Gastroesophageal sphincter (tissue), 4 donors: ENCODE results near the gene MYH14. TPM values are rescaled to one million over a fixed set of nuclear protein-coding genes. Genes with fewer than 3 reads are reported as not detected.

Source experiments
- ATAC-seq: fragments of 150-250 bp; one replicate; pipeline ENCODE4 v1.9.1; 2016; ENCODE audit warnings: mild to moderate bottlenecking, moderate library complexity
- H3K27ac ChIP-seq, 4 donors: fragments of 200-600 bp; sonication (generic) in 3 of 4; 1 replicate in 3 of 4; 2 replicates in 1 of 4; pipeline ENCODE4 v1.5.1; 2016 to 2019
- H3K27me3 ChIP-seq: fragments of 200-600 bp; sonication (generic); one replicate; pipeline ENCODE4 v1.5.1; 2019
- H3K36me3 ChIP-seq, 2 donors: fragments of 200-600 bp; sonication (generic); one replicate each; pipeline ENCODE4 v1.5.1; 2019; ENCODE audit warnings: control low read depth in 1 of 2
- H3K4me1 ChIP-seq, 3 donors: fragments of 200-600 bp; sonication (generic); 1 replicate in 2 of 3; 2 replicates in 1 of 3; pipeline ENCODE4 v1.5.1; 2016 to 2019; ENCODE audit warnings: control low read depth in 2 of 3
- H3K4me3 ChIP-seq, 2 donors: fragments of 200-600 bp; sonication (generic); one replicate each; pipeline ENCODE4 v1.5.1; 2019; ENCODE audit warnings: mild to moderate bottlenecking in 1 of 2, moderate library complexity in 1 of 2
- H3K9me3 ChIP-seq, 3 donors: fragments of 200-600 bp; sonication (generic); one replicate each; pipeline ENCODE4 v1.5.1; 2017 to 2019; ENCODE audit warnings: control low read depth in 2 of 3
- CTCF ChIP-seq, 4 experiments: fragments of 200-600 bp in 2 of 4; fragments of 450-650 bp in 2 of 4; sonication (generic) in 1 of 4; IDR thresholded peaks; one replicate each; pipeline ENCODE4 v1.5.1; 2017 to 2019; ENCODE audit warnings: antibody characterized with exemption in 4 of 4, mild to moderate bottlenecking in 2 of 4, moderate library complexity in 2 of 4
- EP300 ChIP-seq: sonication (generic); formaldehyde crosslinking; IDR thresholded peaks from one replicate; pipeline ENCODE4 v1.6.1; 2017; ENCODE audit warnings: antibody characterized with exemption, mild to moderate bottlenecking
- POLR2A ChIP-seq, 2 donors: fragments of 450-650 bp; IDR thresholded peaks; one replicate each; pipeline ENCODE4 v1.6.1; 2017; ENCODE audit warnings: antibody characterized with exemption in 2 of 2, mild to moderate bottlenecking in 2 of 2, moderate library complexity in 1 of 2
- POLR2AphosphoS5 ChIP-seq: sonication (generic); formaldehyde crosslinking; IDR thresholded peaks from one replicate; pipeline ENCODE4 v1.6.1; 2017; ENCODE audit warnings: antibody characterized with exemption
- WGBS, 2 donors: methylation state at CpG; one replicate each; pipeline ENCODE4 v1.1.5; 2018; ENCODE audit warnings: low coverage in 1 of 2; 5-methylcytosine and 5-hydroxymethylcytosine counted together
- total RNA-seq, 4 donors: library from RNA; depleted of rRNA; stranded (reverse); fragments of >200 nt; gene quantifications; one replicate each; pipeline ENCODE4 v1.1.0, GENCODE V29; 2016

MYH14 gene
- total RNA-seq, 4 donors from 2014 or later, result 3.5 to 10.0 (median 6.1) TPM

GRCh38 chr19:50209131-50209530, 5.7 kb downstream of the MYH14 start:
- no peak for ATAC-seq
- H3K9me3 ChIP-seq, result peaks cover 0 to 7% (median 0%) of the 10 kb centered on the region in 3 donors
- peaks cover 0 to 24% of the 10 kb centered on the region in 2 donors for H3K36me3 ChIP-seq
- WGBS, 2 donors, result 86 to 88% methylated on average over 1 to 5 of the region's 7 CpGs
- H3K27me3 ChIP-seq, result peaks cover 39% of the 10 kb centered on the region
- H3K4me3 ChIP-seq, result no peak overlapping the region
- TF ChIP-seq POLR2AphosphoS5, result no peak
- no peak for TF ChIP-seq EP300
- no peak for TF ChIP-seq CTCF (IDR thresholded peaks at IDR 0.05)
- TF ChIP-seq POLR2A (IDR thresholded peaks at IDR 0.05), result no peak
- peaks cover 0 to 16% (median 3%) of the 10 kb centered on the region in 3 donors for H3K4me1 ChIP-seq
- no peak overlapping the region for H3K27ac ChIP-seq

GRCh38 chr19:50210425-50210824, 7.0 kb downstream of the MYH14 start:
- TF ChIP-seq CTCF (IDR thresholded peaks at IDR 0.05) (no peak), EP300 (no peak), POLR2AphosphoS5 (no peak)
- no CpG with 5 or more reads among the region's 46 CpGs for WGBS, 2 donors

GRCh38 chr19:50213925-50214324, 10.5 kb downstream of the MYH14 start:
- Histone ChIP-seq H3K27ac (no peak overlapping the region), H3K9me3 (peaks cover 0 to 7% (median 0%) of the 10 kb centered on the region in 3 donors), H3K4me3 (no peak overlapping the region), H3K36me3 (peaks cover 0 to 28% of the 10 kb centered on the region in 2 donors), H3K27me3 (peaks cover 36% of the 10 kb centered on the region), H3K4me1 (no peaks in the 10 kb centered on the region)
- no peak for ATAC-seq
- 75% methylated on average over 1 of the region's 1 CpG; no CpG with 5 or more reads in 1 of the 2 donors for WGBS, 2 donors
- no peak for TF ChIP-seq EP300
- no peak for TF ChIP-seq CTCF (IDR thresholded peaks at IDR 0.05)
- TF ChIP-seq POLR2A (IDR thresholded peaks at IDR 0.05), result no peak
- TF ChIP-seq POLR2AphosphoS5, result no peak

More at GRCh38 chr19:50210425-50210824, 7.0 kb downstream of the MYH14 start:
- peaks cover 0 to 3% (median under 1%) of the 10 kb centered on the region in 3 donors for H3K4me1 ChIP-seq
- no peak overlapping the region for H3K27ac ChIP-seq
- peaks cover 0 to 7% (median 0%) of the 10 kb centered on the region in 3 donors for H3K9me3 ChIP-seq
- H3K27me3 ChIP-seq, result peaks cover 34% of the 10 kb centered on the region
- H3K4me3 ChIP-seq, result no peak overlapping the region
- H3K36me3 ChIP-seq, result peaks cover 0 to 24% of the 10 kb centered on the region in 2 donors
- ATAC-seq, result no peak

- Histone ChIP-seq H3K4me3 (no peak overlapping the region), H3K27me3 (peaks cover 36% of the 10 kb centered on the region), H3K9me3 (peaks cover 0 to 7% (median 0%) of the 10 kb centered on the region in 3 donors), H3K4me1 (no peaks in the 10 kb centered on the region), H3K27ac (no peak overlapping the region), H3K36me3 (peaks cover 0 to 28% of the 10 kb centered on the region in 2 donors)
- no peak for ATAC-seq
- 37% methylated on average over 7 of the region's 25 CpGs; no CpG with 5 or more reads in 1 of the 2 donors for WGBS, 2 donors
- no peak for TF ChIP-seq EP300
- no peak for TF ChIP-seq CTCF (IDR thresholded peaks at IDR 0.05)
- no peak for TF ChIP-seq POLR2A (IDR thresholded peaks at IDR 0.05)
- TF ChIP-seq POLR2AphosphoS5, result no peak
These were observed 11.5 kb downstream of the MYH14 start for GRCh38 chr19:50214699-50215543.
